GM18505 (cell line): ENCODE measurements around the gene KBTBD12.

Source experiments
- ATAC-seq: cut with Tn5 transposase; IDR thresholded peaks from one replicate; pipeline ENCODE4 v1.9.1; 2021; ENCODE audit not compliant: unreplicated experiment
- POLR2A ChIP-seq: IDR thresholded peaks from 4 replicates; pipeline ENCODE4 v1.6.1; 2011; ENCODE audit warnings: borderline replicate concordance; ENCODE audit not compliant: insufficient read depth, insufficient read length; ENCODE audit errors: extremely low read depth

The KBTBD12 gene

DNA sequence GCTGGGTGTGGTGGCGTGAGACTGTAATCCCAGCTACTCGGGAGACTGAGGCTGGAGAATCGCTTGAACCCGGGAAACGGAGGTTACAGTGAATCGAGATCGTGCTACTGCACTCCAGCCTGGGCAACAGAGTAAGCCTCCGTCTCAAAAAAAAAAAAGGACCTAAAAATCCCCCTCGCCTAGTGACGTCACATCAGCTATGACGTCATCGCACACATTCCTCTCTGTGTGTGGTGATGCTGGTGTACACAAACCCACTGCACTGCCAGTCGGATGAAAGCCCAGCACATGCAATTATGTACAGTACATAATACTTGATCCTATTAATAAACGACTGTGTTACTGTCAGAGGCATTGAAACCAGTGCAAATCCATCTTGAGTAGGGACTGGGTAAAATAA lies 97.0 kb downstream of the KBTBD12 start:
- no peak for TF ChIP-seq POLR2A
- no peak for ATAC-seq

- no peak for TF ChIP-seq POLR2A
- ATAC-seq = no peak
Observed at GRCh38 chr3:128014548-128014947, 99.5 kb downstream of the KBTBD12 start.

- no peak for ATAC-seq
- no peak for TF ChIP-seq POLR2A
Observed at GRCh38 chr3:128016502-128016901, 101.5 kb downstream of the KBTBD12 start.

DNA sequence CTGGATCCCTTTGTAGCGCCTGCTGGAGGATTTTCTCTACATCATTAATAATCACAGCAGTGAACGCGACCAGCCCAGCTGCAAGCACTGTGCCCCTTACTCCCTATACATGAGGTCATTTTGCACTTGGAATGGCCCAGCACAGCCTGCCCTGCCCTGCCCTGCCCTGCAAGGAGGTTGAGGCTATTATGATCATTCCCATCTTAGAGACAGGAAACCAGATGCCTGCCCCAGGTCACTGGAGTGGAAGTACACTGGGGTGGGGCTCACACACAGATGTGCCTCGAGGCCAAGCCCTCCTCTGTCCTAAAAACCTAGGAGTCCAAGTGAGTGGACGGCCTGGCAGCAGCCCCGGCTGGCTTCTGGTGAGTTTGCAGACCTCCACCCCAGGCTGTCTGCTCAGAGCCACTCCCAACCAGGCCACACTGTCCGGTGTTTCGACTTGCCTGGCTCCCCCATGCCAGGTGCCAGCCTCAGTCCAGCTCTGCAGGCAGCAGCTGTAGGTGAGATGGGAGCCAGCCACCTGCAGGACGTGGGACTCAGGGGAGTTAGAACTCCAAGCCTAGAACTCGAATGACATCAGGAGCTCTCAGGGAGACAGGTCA lies 106.8 kb downstream of the KBTBD12 start:
- ATAC-seq = no peak
- no peak for TF ChIP-seq POLR2A

GRCh38 chr3:128033102-128033501 lies 118.1 kb downstream of the KBTBD12 start:
- ATAC-seq = no peak
- no peak for TF ChIP-seq POLR2A

- ATAC-seq = no peak
- TF ChIP-seq POLR2A = no peak
Observed at GRCh38 chr3:128036119-128036518, 121.1 kb downstream of the KBTBD12 start.
